Smooth muscle cell (in vitro differentiated cells): Measurements from ENCODE around the gene ANKLE1. TPM values are rescaled to one million over a fixed set of nuclear protein-coding genes. Genes with fewer than 3 reads are reported as not detected.

ENCODE experiments used
- DNase-seq: peaks from one replicate; lab custom pipeline; 2025; ENCODE audit not compliant: unreplicated experiment; lab: John Stamatoyannopoulos, UW
- H2AFZ ChIP-seq: fragments of 200-600 bp; sonication (generic); 2 replicates; pipeline ENCODE4 v1.6.0; 2016; ENCODE audit warnings: antibody characterized with exemption, low read depth, mild to moderate bottlenecking
- H3F3A ChIP-seq: fragments of 200-600 bp; sonication (generic); 2 replicates; pipeline ENCODE4 v1.6.0; 2017; ENCODE audit warnings: antibody characterized with exemption, low read depth
- H3K27ac ChIP-seq: fragments of 200-600 bp; sonication (generic); 2 replicates; pipeline ENCODE4 v1.5.1; 2016; ENCODE audit warnings: low read depth, mild to moderate bottlenecking
- H3K27me3 ChIP-seq: fragments of 200-600 bp; sonication (generic); 2 replicates; pipeline ENCODE4 v1.6.1; 2016; ENCODE audit warnings: low read depth, mild to moderate bottlenecking
- H3K36me3 ChIP-seq: fragments of 200-600 bp; sonication (generic); 2 replicates; pipeline ENCODE4 v1.5.1; 2016; ENCODE audit warnings: low read depth
- H3K4me1 ChIP-seq: fragments of 200-600 bp; sonication (generic); 2 replicates; pipeline ENCODE4 v1.5.1; 2016; ENCODE audit warnings: low read depth
- H3K4me2 ChIP-seq: fragments of 200-600 bp; sonication (generic); 2 replicates; pipeline ENCODE4 v1.6.0; 2016; ENCODE audit warnings: mild to moderate bottlenecking
- H3K4me3 ChIP-seq: fragments of 200-600 bp; sonication (generic); 2 replicates; pipeline ENCODE4 v1.5.1; 2016; ENCODE audit warnings: mild to moderate bottlenecking
- H3K79me2 ChIP-seq: fragments of 200-600 bp; sonication (generic); 2 replicates; pipeline ENCODE4 v1.6.0; 2016; ENCODE audit warnings: low read depth, mild to moderate bottlenecking
- H3K9ac ChIP-seq: fragments of 200-600 bp; sonication (generic); 2 replicates; pipeline ENCODE4 v1.6.0; 2016; ENCODE audit warnings: low read depth
- H3K9me3 ChIP-seq: fragments of 200-600 bp; sonication (generic); replicated peaks from 2 replicates; pipeline ENCODE4 v1.5.1; 2016; ENCODE audit warnings: low read depth
- H4K20me1 ChIP-seq: fragments of 200-600 bp; sonication (generic); 2 replicates; pipeline ENCODE4 v1.6.0; 2016; ENCODE audit warnings: low read depth
- WGBS: methylation state at CpG from one replicate; pipeline ENCODE4 v1.1.7; 2016; ENCODE audit warnings: low lambda C conversion rate; 5-methylcytosine and 5-hydroxymethylcytosine counted together
- polyA plus RNA-seq: library from polyadenylated mRNA; unstranded; fragments of >200 nt; fragmentation: Nextera tagmentation; extraction: Ambion mirVana; gene quantifications from 2 replicates; pipeline ENCODE4 v1.2.1, GENCODE V29; 2016
- total RNA-seq: library from RNA; depleted of rRNA; stranded (reverse); fragments of >200 nt; gene quantifications from 2 replicates; pipeline ENCODE4 v1.2.3, GENCODE V29; 2014
- TF ChIP-seq, protein P1 (sequence below): fragments of 200-600 bp; sonication (generic); IDR thresholded peaks from 2 replicates; pipeline ENCODE4 v1.5.1; 2017; ENCODE audit warnings: borderline replicate concordance, mild to moderate bottlenecking, antibody characterized with exemption; ENCODE audit not compliant: insufficient read depth, poor library complexity, severe bottlenecking

Gene ANKLE1
- total and polyA plus RNA-seq, 2 experiments from 2014 or later: 0.36 to 0.61 TPM

DNA sequence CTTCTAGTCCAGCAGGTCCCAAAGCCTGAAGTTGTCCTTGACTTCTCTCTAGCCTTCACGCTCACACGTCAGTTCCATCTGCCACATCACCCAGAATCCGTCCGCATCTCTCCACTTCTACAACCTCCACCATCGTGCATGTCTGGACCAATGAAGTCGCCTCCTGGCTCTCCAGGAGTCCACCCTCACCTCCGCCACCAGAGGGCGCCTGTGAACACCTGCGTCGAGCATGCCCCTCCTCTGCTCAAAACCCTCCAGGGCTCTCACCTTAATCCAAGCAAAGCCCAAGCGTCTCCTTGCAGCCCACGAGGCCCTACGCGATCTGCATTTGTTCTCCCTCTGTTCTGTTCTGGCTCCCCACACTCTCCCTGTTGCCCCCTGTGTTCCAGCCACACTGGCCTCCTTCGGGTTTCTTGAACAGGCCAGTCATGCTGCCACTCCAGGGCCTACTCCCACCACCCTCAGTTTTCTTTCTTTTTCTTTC, 20.8 kb upstream of the ANKLE1 start:
- Histone ChIP-seq H3K36me3 (no peaks in the 10 kb centered on the region), H2AFZ (no peak overlapping the region), H3K9me3 (no peaks in the 10 kb centered on the region), H3K79me2 (no peaks in the 10 kb centered on the region), H3K4me3 (no peak overlapping the region), H3K4me2 (no peak overlapping the region), H3F3A (no peaks in the 10 kb centered on the region), H4K20me1 (no peaks in the 10 kb centered on the region), H3K27ac (no peak overlapping the region), H3K4me1 (no peaks in the 10 kb centered on the region), H3K27me3 (no peaks in the 10 kb centered on the region), H3K9ac (no peak overlapping the region)
- 12% methylated on average over 15 of the region's 15 CpGs for WGBS
- DNase-seq: peak; percentile 7
- TF ChIP-seq, protein P1, sequence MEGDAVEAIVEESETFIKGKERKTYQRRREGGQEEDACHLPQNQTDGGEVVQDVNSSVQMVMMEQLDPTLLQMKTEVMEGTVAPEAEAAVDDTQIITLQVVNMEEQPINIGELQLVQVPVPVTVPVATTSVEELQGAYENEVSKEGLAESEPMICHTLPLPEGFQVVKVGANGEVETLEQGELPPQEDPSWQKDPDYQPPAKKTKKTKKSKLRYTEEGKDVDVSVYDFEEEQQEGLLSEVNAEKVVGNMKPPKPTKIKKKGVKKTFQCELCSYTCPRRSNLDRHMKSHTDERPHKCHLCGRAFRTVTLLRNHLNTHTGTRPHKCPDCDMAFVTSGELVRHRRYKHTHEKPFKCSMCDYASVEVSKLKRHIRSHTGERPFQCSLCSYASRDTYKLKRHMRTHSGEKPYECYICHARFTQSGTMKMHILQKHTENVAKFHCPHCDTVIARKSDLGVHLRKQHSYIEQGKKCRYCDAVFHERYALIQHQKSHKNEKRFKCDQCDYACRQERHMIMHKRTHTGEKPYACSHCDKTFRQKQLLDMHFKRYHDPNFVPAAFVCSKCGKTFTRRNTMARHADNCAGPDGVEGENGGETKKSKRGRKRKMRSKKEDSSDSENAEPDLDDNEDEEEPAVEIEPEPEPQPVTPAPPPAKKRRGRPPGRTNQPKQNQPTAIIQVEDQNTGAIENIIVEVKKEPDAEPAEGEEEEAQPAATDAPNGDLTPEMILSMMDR: peak; percentile 72

DNA sequence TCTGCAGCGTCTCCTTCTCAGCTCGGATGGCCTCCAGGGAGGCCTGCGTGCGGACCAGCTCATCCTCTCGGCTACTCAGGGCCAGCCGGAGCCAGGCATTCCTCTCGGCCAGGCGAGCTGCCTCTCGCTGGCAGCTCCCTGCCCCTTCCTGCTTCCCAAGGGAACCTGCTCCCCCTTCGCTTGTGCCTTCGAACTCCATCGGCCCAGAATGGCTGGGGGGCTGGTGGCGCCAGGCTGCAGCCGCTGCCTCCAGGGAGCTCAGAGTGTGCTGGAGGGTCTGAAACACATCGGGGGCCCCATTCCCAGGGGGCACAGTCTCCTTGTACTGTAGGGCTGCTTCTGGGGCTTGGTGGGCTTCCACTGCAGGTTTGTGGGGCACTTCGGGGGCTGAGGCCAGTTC, 19.1 kb upstream of the ANKLE1 start:
- no peaks in the 10 kb centered on the region for H4K20me1 ChIP-seq
- H2AFZ ChIP-seq: no peak overlapping the region
- no peaks in the 10 kb centered on the region for H3F3A ChIP-seq
- H3K4me1 ChIP-seq: no peaks in the 10 kb centered on the region
- no peak overlapping the region for H3K9ac ChIP-seq
- H3K79me2 ChIP-seq: no peaks in the 10 kb centered on the region
- DNase-seq: no peak
- H3K9me3 ChIP-seq: no peaks in the 10 kb centered on the region
- no peak overlapping the region for H3K27ac ChIP-seq
- WGBS: 85% methylated on average over 16 of the region's 16 CpGs
- H3K4me2 ChIP-seq: no peak overlapping the region
- H3K27me3 ChIP-seq: no peaks in the 10 kb centered on the region
- H3K36me3 ChIP-seq: no peaks in the 10 kb centered on the region
- no peak overlapping the region for H3K4me3 ChIP-seq
- TF ChIP-seq, protein P1: no peak

DNA sequence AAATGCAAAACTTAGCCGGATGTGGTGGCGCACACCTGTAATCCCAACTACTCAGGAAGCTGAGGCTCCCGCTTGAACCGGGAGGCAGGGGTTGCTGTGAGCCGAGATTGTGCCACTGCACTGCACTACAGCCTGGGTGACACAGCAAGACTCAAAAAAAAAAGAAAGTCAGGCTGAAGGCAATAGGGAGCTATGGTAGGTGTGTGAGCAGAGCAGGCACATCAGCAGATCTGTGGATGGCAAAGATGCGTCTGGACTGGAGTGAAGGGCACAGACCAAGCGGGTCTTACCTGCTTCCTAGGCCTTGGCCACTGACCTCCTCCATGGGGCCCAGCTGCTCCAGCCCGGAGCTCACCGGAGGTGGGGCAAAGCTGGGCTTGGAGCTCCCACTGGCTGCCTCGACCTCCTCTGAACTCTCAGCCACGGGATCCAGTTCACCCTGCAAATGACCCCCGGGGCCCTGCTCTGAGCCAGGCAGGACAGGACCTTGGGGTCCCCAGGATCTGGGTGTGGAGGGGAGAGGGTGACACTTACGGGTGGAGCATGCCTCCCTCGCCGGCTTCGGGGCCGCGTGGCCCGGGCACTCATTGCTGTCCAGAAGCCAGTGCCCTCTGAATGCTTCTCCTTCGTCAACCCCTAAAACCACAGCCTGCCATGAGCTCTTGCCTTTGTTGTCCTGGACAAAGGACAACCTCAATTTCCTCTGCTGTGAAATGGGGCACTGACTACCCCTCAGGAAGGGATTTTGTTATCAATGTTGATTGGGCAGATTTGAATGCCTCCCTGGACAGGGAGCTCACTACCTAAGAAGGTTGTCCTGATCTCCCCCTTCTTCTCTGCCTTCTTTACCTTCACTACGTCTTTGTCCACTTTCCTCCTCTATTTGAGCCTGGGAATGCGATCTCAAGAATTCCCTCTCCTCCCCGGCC, 17.7 kb upstream of the ANKLE1 start:
- H2AFZ ChIP-seq: no peak overlapping the region
- peaks cover 6% of the 10 kb centered on the region for H3K79me2 ChIP-seq
- no peaks in the 10 kb centered on the region for H3K9me3 ChIP-seq
- DNase-seq: no peak
- no peak overlapping the region for H3K4me2 ChIP-seq
- H4K20me1 ChIP-seq: no peaks in the 10 kb centered on the region
- H3F3A ChIP-seq: no peaks in the 10 kb centered on the region
- H3K27ac ChIP-seq: no peak overlapping the region
- TF ChIP-seq, protein P1: no peak
- no peaks in the 10 kb centered on the region for H3K27me3 ChIP-seq
- H3K4me1 ChIP-seq: peaks cover 4% of the 10 kb centered on the region
- no peaks in the 10 kb centered on the region for H3K36me3 ChIP-seq
- 97% methylated on average over 23 of the region's 23 CpGs for WGBS
- H3K4me3 ChIP-seq: no peak overlapping the region
- no peak overlapping the region for H3K9ac ChIP-seq
